ENCODE measurements around the gene KIF12.
"Not testable (repeated sequence)": the region's sequence is repeated elsewhere in the genome, so short reads cannot be mapped to it uniquely, and the experiment has no call there.

The KIF12 gene

DNA sequence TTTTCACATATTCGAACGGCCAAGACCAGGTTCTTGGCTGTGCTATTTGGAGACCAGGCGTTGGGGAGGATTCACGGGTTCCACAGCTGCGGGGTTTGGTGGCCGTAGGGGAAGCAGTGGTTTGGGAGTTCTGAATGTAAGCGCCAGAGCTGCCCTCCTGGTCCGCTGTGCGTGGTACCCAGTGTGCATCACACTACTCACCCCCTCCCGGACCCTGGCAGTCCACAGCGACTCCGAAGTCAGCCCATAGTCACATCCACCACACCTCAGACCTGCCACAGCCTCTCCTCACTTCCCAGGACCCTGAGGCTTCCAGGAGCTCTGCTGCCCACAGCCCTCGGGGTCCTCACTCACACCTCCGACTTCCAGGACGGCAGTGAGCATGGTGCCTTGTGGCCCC is 47.8 kb downstream of the KIF12 start:
- in situ Hi-C loops (cut with MboI; ENCODE audit: low sequenced_read_pairs), result no loop called here

DNA sequence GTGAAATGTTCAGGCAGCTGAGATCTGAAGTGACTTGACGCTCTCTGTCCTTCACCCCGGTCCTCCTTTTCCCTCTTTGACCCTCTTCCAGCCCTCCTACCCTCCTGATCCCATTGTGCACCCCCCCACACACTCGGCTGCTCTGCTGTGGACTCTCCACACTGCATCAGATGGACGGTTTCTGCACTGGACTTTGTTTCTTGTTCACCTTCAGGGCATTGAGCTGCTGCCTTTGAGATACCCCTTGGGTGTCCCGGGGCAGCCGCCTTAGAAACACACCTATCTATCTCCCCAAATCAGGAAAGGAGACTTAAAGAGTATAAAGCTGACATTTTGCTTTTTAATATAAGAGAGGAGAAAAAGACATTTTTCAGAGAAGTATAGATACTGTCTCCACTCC is 48.4 kb downstream of the KIF12 start:
- in situ Hi-C loops (cut with MboI; ENCODE audit: low sequenced_read_pairs), result no loop called here

DNA sequence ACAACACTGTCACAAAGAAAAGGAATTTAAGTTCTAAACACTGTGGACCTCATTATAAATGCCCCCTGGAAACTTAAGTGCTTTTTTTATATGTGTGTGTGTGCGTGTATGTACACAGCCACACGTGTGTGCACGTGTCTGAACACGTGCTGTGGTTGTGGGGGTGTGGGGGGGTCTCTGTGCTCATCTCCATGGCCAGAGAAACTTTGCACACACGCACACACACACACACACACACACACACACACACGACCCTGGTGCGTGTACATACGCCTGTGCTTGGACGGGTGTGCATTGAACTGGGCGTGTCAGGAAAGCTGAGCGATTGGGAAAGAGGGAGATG is 48.9 kb downstream of the KIF12 start:
- in situ Hi-C loops (cut with MboI; ENCODE audit: low sequenced_read_pairs), result no loop called here

DNA sequence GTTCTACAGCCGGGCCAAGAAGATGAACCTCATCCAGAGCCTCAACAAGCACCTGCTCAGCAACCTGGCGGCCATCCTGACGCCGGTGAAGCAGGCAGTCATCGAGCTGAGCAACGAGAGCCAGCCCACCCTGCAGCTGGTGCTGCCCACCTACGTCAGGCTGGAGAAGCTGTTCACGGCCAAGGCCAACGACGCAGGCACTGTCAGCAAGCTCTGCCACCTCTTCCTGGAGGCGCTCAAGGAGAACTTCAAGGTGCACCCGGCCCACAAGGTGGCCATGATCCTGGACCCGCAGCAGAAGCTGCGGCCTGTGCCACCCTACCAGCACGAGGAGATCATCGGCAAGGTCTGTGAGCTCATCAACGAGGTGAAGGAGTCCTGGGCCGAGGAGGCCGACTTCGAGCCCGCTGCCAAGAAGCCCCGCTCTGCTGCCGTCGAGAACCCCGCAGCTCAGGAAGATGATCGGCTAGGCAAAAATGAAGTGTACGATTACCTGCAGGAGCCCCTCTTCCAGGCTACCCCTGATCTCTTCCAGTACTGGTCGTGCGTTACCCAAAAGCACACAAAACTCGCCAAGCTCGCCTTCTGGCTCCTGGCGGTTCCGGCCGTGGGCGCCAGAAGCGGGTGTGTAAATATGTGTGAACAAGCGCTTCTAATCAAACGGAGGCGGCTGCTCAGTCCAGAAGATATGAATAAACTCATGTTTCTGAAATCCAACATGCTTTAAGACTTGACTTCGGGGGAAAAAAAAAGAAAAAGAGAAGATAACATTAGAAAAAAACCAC is 49.5 kb downstream of the KIF12 start:
- in situ Hi-C loops (cut with MboI; ENCODE audit: low sequenced_read_pairs), result no loop called here

DNA sequence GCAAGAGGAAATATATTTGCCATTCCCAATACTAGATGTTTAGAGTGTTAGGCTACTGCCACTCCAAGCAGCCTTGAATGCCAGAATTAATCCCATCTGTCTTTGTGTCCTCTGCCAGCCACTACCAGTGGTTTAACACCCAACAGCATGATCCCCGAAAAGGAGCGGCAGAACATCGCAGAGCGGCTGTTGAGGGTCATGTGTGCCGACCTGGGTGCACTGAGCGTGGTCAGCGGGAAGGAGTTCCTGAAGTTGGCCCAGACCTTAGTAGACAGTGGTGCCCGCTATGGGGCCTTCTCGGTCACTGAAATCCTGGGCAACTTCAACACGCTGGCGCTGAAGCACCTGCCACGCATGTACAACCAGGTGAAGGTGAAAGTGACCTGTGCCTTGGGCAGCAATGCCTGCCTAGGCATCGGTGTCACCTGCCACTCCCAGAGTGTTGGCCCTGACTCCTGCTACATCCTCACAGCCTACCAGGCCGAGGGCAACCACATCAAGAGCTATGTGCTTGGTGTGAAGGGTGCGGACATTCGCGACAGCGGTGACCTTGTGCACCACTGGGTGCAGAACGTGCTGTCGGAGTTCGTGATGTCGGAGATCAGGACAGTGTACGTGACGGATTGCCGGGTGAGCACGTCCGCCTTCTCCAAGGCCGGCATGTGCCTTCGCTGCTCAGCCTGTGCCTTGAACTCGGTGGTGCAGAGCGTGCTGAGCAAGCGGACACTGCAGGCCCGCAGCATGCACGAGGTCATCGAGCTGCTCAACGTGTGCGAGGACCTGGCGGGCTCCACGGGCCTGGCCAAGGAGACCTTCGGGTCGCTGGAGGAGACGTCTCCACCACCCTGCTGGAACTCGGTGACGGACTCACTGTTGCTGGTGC is 50.3 kb downstream of the KIF12 start:
- in situ Hi-C loops (cut with MboI; ENCODE audit: low sequenced_read_pairs), result no loop called here

DNA sequence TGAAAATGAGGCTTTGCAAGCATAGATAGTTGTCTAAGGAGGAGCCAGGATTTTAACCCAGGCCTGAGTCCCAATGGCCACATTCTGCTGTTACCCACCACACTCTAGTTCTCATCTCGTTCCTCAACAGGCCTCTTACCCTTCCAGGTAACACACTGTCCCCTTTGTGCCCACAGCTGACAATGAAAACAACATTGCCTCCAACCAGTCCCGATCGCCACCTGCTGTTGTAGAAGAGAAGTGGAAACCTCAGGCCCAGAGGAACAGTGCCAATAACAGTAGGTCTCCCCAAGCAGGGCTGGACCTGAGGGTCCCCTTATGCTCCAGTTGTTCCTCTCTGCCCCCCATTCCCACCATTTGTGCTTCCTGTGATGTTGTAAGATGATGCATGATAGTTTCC is 51.4 kb downstream of the KIF12 start:
- in situ Hi-C loops (cut with MboI; ENCODE audit: low sequenced_read_pairs), result no loop called here

DNA sequence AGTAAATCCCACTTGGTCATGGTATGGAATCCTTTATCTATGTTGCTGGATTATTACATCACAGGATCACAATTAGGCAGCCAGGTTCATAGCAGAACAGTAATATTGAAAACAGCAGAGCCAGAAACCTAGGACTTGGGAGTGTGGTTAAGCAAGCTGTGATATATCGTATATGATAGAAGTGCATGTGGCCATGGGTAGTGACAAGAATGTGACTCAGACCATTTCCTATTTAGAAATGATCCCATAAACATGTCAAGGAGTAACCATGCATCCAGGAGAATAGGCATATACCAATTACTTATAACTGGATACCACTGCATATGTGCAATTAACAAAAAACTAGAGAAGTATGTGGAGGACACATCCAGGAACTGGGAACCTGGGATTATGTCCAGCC is 52.2 kb downstream of the KIF12 start:
- in situ Hi-C loops (cut with MboI; ENCODE audit: low sequenced_read_pairs), result no loop called here

DNA sequence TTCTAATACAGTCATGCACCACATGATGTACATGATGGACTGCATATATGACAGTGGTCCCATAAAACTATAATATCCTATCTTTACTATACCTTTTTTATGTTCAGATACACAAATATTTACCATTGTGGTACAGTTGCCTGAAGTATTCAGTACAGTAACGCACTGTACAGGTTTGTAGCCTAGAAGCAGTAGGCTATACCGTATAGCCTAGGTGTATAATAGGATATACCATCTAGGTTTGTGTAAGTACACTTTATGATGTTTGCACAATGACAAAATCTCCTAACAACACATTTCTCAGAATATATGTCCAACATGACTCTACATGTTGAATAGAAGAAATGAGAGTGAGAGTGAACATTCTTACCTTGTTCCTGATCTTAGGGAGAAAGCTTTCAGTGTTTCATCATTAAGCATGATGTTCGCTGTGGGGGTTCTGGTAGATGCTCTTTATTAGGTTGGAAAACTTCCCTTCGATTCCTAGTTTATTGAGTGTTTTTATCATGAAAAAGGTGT is 52.8 kb downstream of the KIF12 start:
- in situ Hi-C loops (cut with MboI; ENCODE audit: low sequenced_read_pairs), result no loop called here

DNA sequence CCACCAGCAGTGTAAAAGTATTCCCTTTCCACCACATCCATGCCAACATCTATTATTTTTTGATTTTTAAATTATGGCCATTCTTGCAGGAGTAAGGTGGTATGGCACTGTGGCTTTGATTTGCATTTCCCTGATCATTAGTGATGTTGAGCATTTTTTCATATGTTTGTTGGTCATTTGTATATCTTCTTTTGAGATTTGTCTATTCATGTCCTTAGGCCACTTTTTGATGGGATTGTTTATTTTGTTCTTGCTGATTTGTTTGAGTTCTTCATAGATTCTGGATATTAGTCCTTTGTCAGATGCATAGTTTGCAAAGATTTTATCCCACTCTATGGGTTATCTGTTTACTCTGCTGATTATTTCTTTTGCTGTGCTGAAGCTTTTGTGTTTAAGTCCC is 55.4 kb downstream of the KIF12 start:
- in situ Hi-C loops (cut with MboI; ENCODE audit: low sequenced_read_pairs), result not testable (repeated sequence)
